SKM-1 treated with dmso at 0.1 percent for 144 hours (cell line): Measurements from ENCODE around the gene TAF4.

ENCODE experiments used
- DNase-seq: peaks from one replicate; lab custom pipeline; 2025; ENCODE audit not compliant: unreplicated experiment; lab: John Stamatoyannopoulos, UW

The TAF4 gene

DNA sequence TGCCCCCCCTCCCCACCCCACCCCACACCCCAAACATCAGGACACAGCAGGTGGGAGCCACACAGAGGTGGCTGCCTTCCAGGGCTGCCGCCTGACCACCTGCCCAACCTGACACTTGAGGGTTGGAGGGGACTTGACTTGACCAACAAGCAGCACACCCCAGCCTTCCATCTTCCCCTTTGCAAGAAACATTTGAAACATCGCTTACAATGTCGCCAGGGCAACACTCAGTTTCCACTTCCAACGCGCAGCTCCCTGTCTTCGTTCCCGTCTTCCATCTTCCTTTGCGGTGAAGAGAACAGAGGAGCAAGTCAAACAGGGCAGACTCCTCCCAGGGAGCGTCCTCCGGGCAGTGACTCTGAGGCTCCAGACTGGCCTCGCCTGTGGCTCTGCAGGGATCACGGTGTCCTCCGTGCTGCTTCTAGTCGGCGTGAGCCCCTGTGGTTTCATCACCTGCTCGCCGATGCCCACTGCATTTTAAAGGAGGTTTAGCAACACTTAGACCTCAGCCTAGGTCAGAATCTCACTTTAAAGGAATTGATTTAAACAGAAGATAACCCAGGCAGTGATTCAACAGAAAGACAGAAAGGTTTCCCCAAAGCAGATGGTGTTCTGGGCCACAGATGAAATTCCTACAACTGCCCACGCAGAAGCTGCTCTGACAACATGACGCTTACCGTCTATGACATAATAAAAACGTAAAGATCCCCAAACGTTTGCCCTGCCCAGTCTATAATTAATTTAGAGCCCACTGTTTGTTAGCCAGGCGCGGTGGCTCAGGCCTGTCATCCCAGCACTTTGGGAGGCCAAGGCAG lies 130.8 kb downstream of the TAF4 start:
- DNase-seq, result no peak

DNA sequence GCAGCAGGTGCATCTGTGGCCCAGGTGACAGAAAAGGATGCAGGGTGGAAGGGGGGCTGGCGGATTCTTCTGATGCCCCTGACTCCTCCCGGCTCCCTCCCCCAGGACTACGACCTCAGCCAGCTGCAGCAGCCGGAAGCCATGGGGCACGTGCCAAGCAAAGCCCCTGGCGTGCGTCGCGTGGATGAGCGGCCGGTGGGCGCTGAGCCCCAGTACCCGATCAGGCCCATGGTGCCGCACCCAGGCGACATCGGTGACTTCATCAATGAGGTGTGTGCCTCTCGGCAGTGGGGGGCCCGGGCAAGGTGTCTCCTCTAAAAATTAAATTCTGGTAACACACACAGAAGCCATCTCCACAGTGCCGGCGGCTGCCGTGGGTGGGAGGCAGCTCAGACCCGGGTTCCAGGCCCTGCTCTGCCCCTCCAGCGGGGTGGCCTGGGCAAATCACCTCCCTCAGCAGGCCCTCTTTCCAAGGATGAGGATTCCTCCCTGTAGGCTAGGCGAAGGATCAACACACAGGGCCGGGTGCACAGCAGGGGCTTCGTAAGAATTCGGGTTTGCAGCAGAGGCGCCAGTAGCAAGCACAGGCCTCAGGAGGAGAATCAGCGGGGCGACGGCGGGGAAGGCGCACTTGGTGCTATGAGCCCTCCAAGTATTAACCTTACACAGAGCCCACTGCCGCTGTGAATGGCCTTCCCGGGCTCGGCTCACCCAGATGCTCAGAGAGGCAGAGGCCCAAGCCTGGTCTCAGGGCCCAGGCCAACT lies 131.5 kb downstream of the TAF4 start:
- no peak for DNase-seq

DNA sequence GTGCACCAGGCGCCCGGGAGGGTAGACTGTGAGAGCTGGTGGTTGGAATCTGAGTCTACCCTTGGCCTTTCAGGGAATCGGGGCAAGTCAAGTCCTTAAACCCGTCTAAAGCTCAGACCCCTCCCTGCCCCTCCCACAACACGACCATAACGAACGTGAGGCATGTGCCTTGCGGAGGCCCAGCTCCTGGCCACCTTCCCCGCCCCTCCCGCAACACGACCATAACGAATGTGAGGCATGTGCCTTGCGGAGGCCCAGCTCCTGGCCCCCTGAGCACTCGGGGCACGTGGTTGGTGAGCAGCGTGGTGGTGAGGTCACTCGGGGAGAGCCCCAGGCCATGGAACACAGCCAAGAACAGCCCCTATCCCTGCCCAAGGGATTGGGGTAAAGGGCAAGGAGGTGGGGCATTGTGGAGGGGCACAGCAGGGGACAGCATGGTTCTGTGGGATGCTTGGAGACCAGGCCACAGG lies 132.2 kb downstream of the TAF4 start:
- DNase-seq, result no peak

DNA sequence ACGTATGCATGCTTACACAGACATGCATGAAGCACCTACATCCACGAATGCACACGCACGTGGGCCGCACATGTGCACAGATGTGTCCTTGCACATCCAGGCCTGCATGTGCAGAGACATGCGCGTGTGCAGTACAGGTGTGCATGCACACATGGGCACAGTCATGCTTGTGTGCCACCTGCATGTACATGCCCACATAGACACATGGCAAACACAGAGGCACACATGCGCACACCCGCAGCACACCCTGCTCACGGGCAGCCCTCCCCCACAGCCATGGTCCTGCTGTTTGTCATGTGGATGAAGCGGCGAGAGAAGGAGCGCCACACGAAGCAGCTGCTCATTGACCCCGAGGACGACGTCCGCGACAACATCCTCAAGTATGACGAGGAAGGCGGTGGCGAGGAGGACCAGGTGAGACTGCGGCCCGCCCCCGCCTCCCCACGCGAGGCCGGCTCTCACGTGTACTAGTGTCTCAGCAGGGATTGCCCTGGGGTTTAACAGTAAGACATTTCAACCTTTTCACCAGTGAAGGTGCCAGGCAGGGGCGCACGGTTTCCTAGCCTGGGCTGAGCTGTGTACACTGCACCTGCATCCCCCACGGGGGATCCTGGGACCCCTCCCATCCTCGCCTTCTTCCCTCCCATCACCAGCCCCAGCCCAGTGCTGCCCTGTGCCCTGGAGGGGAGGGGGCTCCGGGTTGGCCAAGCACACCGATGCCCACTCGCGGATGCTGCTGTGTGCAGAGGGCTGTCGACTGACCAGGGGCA lies 132.8 kb downstream of the TAF4 start:
- DNase-seq, result no peak

DNA sequence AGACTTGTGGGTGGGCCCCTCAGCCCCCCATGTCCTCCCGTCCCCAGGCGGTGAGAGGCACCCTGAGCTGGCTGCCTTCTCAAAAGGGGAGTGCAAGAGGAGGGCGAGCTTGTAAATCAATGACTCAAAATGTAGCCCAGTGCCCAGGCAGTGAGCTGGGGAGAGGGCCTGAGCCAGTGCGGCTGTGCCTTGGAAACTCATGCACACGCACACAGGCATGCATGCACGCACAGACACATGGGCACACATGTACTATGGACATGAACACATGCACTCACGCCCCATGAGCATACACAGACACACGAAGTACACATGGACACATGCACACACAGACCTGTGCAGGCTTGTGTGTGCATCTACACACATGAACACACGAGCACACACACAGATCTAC lies 133.5 kb downstream of the TAF4 start:
- DNase-seq, result no peak

DNA sequence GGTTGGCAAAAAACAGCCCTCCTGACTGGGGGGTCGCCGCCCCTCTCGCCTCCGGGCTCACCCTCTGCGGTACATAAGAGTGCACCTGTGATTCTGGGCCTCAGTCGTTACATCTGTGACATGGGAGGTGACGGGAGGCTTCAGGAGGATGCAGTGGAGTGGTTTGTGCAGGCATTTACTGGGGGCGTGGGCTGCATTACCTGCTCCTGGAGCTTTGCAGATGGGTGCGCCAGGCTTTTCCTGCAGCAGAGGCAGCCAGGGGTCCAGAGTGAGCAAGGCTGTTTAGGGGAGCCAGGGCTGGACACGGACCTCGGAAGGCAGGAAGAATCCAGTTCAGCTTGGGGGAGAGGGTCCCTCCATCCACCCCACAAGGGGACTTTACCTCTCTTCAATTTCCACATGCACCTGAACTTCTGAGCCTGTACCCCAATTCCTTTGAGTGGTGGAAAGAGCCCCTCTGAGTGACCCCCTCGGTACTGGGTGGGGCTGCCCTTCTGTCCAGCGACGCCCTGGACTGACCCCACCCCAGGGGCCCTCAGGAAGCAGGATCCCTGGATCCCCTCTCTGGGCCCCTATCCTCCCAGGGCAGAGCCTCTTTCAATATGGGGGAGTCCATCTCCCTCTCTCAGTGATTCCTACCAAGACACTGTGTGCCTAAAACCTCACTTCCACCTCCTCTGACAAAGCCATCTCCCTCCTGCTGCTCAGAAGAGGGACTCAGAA lies 134.0 kb downstream of the TAF4 start:
- no peak for DNase-seq

DNA sequence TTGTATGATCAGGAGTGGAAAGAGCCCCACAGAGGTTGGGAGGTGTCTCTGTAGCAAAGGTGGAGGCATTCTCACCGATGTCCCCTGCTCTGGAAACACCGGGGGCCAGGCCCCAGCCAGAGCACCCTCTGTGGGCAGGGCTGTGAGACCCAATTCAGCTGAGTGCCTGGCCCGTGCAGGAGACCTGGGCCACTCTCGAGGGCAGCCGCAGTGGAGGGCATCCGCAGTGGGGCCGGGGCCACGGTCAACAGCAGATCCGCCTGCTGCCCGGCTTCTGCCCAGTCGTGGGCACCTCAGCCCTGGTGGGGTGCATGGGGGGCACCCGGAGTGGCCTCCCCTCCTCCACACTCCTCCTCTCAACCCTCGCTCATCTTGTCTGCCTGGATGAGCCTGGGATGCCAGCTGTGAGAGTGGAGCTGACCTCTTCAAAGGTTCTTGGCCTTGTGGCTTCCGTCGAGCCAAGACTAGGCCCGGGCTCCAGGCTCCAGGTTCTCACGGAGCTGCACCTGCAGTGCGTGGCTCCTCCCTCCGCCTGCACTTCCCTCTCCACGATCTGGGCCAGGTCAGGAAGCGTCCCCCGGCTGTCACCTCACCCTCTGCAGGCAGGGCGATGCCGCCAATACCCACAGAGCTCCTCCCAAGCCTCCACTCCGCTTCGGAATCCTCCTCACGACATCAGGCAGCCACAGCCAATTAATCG lies 134.8 kb downstream of the TAF4 start:
- no peak for DNase-seq

DNA sequence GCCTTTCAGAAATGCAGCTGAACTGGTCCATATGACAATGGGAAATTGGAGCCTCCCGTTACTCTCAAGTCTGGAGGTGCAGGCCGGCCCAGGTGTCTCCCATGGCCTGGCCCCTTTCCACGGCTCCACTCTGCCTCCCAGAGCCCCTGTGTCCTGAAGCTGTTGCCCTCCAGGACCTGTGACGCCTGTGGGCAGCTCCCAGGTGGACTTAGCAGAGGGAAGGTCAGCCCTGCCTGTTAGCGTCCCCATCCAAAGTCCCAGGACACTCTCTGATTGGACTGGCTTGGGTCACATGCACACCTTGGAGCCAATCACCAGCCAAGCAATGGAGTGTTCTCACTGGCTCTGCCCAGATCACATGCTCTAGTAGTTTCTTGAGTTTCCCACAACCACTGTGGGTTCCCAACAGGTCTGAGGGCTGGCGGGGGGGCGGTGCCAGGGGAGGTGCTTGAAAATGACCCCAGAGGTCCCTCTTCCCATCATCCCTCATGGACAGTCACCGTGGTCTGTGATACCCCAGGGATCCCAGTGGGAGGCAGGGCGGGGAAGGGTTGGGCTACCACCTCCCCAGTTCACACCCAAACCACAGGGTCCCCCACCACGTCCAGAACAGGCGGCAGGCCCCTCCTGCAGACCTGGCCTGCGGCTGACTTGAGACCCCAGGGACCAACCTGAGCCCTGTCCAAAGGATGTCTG lies 135.6 kb downstream of the TAF4 start:
- no peak for DNase-seq

DNA sequence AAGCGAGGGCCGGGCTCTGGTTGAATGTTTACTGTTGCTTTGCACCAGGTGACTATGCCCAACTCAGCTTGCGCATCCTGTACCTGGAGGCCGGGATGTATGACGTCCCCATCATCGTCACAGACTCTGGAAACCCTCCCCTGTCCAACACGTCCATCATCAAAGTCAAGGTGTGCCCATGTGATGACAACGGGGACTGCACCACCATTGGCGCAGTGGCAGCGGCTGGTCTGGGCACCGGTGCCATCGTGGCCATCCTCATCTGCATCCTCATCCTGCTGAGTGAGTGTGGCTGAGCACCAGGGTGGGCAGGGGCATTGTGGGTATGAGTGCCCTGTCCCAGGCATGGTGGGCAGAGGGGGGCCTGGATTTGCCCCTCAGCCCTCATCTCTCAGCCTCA lies 136.1 kb downstream of the TAF4 start:
- no peak for DNase-seq

DNA sequence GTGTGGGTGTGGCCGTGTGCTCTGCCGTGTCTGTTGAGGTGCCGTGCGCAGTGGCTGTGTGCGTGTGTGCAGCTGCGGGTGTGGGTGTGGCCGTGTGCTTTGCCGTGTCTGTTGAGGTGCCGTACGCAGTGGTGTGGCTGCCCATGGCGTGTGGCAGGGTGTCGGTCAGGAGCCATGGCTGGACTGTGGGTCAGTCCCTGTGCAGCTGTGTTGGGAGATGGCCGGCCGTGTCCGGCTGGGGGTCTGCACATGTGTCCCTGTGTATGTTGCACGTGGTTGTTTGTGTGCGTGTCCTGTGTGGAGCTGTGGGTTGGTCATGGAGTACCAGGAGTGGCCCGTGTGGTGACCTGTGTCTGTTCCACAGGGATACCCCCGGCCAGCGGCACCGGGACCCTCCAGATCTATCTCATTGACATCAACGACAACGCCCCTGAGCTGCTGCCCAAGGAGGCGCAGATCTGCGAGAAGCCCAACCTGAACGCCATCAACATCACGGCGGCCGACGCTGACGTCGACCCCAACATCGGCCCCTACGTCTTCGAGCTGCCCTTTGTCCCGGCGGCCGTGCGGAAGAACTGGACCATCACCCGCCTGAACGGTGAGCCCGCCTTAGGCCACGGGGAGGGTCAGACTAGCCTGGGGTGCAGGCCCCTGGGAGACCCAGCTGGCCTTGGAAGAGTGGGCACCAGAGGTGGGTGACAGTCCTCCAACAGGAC lies 137.7 kb downstream of the TAF4 start:
- DNase-seq, result no peak

DNA sequence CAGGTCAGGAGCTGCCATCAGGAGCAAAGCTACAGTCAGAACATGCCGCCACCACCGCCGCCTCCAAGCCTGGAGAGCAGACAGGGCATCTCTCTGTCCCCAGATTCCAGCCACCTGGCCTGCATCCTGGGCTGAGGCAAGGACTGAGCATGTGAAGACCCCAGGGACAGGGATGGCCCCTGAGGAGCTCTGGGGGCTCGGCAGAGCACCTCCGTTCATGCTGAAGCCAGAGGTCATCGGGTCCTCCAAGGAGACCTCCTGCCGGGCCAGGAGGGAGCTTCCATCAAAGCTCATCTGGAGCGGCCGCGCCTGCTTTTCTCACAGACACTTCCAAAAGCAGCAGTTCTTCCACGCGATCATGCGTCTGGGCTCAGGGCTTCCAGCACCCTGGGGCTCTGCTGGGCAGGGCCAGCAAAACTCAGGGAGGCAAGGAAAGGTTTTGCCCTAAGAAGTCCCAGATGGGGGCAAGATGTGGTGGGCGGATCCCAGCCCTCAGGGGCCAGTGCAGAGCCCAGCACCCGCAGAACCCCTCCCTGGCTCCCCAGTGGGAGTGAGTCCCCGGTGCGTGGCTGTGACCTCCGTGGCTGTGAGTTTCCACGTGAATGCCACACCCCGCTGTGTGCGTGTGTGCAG lies 138.4 kb downstream of the TAF4 start:
- DNase-seq, result no peak

DNA sequence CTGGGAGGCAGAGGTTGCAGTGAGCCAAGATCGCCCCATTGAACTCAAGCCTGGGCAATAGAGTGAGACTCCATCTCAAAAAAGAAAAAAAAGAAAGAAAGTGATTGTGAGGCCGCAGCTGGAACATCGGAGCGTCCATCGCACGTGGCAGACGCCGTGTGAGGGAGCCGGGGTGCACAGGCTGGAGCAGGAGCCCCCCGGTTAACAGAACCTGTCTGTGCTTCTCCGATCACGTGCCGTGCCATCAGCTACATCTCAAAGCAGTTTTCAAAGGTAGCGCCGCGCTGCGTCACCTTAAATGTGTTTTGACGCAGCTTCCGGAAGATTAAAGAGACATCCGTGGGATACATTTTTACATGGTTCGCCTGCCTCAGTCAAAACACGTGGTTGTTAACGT lies 138.9 kb downstream of the TAF4 start:
- DNase-seq, result no peak

DNA sequence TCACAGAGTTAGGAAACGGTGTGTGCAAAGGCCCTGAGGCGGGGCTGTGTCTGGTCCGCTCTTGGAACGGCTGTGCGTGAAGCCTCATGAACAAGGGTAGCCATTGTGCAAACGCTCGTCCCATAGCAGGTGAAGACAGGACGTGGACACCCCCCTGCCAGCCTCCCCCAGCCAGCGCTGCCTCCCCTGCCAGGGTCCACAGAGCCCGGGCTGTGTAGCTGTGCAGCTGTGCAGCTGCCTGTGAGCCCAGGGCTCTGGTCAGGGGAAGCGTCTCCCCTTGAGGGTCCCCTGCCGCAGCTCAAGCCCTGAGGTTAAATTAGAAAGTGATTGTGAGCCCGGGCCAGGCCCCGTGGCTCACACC lies 139.4 kb downstream of the TAF4 start:
- DNase-seq, result no peak

DNA sequence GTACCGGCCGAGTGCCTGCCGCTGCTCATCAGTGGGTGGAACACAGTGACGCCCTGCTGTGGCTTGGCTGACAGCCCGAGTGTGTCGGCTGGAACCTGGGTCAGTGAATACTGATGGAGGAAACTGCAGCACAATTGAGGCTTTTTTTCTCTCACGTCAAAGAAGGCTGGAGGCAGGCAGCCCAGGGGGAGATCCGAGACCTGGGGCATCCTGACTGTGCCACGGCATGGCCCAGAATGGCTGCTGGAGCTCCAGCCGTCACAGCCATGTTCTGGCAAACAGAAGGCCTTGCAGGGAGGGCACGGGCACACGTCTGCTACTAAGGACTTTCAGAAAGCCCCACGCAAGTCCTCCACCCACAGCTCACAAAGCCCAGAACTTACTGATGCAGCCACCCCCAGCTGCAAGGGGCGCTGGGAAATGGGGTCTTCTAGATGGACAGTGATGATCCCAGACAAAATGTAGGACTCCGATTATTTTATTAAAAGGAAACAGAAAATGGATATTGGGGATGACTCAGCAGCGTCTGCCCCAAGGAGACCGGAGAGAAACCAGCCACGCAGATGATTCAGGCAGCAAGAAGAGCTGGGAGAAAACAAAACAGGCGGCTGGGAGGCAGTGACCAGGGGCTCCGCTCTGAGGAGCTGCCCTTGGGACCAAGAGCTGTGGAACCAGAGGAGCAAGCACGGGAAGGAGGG lies 140.0 kb downstream of the TAF4 start:
- peak; percentile 5 for DNase-seq

DNA sequence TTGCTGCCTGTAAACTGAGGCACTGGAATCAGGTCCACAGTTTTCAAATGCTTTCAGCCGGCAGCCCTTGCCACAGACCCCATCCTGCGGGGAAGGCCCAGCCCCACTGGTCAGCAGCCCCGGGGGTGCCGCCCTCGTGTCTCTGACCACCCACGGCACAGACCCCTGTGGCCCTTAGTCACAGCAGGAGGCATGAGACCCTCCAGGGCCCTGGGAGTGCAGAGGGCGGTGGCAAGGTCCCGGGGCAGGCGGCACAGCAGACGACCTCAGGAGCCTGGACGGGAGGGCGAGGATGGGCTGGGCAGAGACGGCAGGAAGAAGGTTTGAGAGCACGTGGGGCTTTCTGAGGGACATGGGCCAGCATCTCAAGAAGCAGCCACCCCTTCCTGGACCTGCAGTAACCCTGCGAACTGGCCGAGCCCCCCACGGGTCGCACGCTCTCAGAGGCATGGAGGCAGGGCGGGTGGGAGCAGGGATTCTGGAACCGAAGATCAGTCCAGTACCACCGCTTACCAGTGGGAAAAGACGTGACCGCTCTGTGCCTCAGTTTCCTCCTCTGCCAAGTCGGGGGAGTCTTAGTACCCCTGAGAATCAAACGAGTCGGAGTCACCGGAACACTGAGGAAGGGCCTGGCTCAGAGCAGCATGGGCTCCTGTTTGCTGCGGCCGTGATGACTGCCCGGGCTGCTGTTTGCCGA lies 140.7 kb downstream of the TAF4 start:
- DNase-seq, result no peak
